ENCODE results near the gene CHST3. TPM values are rescaled to one million over a fixed set of nuclear protein-coding genes. Genes with fewer than 3 reads are reported as not detected.
"Not testable (repeated sequence)": the region's sequence is repeated elsewhere in the genome, so short reads cannot be mapped to it uniquely, and the experiment has no call there.

Gene CHST3
- total RNA-seq, 2 experiments from 2014 or later = not detected

- ChIA-PET POLR2A (no interaction called here), CTCF (interaction anchor here (2.2 to 3.9 kb wide), 2 partner anchors 24 to 128 kb away, joined by 5 to 13 read pairs; no protein-coding TSS in a partner anchor)
- ATAC-seq (no peak), DNase-seq (no peak)
- H3K27me3 Mint-ChIP-seq (ENCODE audit: low read depth) = peaks cover 8% of the 10 kb centered on the region
- no peak overlapping the region for H3K27ac Mint-ChIP-seq
- no peak overlapping the region for H3K4me3 Mint-ChIP-seq
- H3K9me3 Mint-ChIP-seq (ENCODE audit: insufficient read depth) = no peaks in the 10 kb centered on the region
- no peaks in the 10 kb centered on the region for H3K36me3 Mint-ChIP-seq (ENCODE audit: low read depth)
- H3K4me1 Mint-ChIP-seq (ENCODE audit: low read depth) = peaks cover 10% of the 10 kb centered on the region
Measured at GRCh38 chr10:72024596-72024995, 60.4 kb downstream of the CHST3 start.

GRCh38 chr10:72025400-72025799 is 61.2 kb downstream of the CHST3 start:
- H3K27ac Mint-ChIP-seq = no peak overlapping the region
- no peak overlapping the region for H3K4me3 Mint-ChIP-seq
- no peaks in the 10 kb centered on the region for H3K9me3 Mint-ChIP-seq (ENCODE audit: insufficient read depth)
- H3K27me3 Mint-ChIP-seq (ENCODE audit: low read depth) = peaks cover 8% of the 10 kb centered on the region
- DNase-seq = no peak
- peaks cover 10% of the 10 kb centered on the region for H3K4me1 Mint-ChIP-seq (ENCODE audit: low read depth)
- ATAC-seq = no peak
- POLR2A ChIA-PET = no interaction called here
- no peaks in the 10 kb centered on the region for H3K36me3 Mint-ChIP-seq (ENCODE audit: low read depth)
- CTCF ChIA-PET = interaction anchor here (2.2 to 3.9 kb wide), 2 partner anchors 23 to 129 kb away, joined by 5 to 13 read pairs; no protein-coding TSS in a partner anchor

GRCh38 chr10:72025832-72026231 is 61.6 kb downstream of the CHST3 start:
- no peak overlapping the region for H3K4me3 Mint-ChIP-seq
- no peaks in the 10 kb centered on the region for H3K9me3 Mint-ChIP-seq (ENCODE audit: insufficient read depth)
- DNase-seq = no peak
- no peaks in the 10 kb centered on the region for H3K36me3 Mint-ChIP-seq (ENCODE audit: low read depth)
- H3K27ac Mint-ChIP-seq = no peak overlapping the region
- peaks cover 8% of the 10 kb centered on the region for H3K4me1 Mint-ChIP-seq (ENCODE audit: low read depth)
- no peak for ATAC-seq
- POLR2A ChIA-PET = no interaction called here
- peaks cover 8% of the 10 kb centered on the region for H3K27me3 Mint-ChIP-seq (ENCODE audit: low read depth)
- CTCF ChIA-PET = interaction anchor here (2.2 to 3.9 kb wide), 2 partner anchors 23 to 129 kb away, joined by 5 to 13 read pairs; no protein-coding TSS in a partner anchor

GRCh38 chr10:72026278-72027111 is 62.3 kb downstream of the CHST3 start:
- peaks cover 6% of the 10 kb centered on the region for H3K27me3 Mint-ChIP-seq (ENCODE audit: low read depth)
- peaks cover 1% of the 10 kb centered on the region for H3K4me1 Mint-ChIP-seq (ENCODE audit: low read depth)
- POLR2A ChIA-PET = no interaction called here
- CTCF ChIA-PET = interaction anchor here (3.9 kb wide), 1 partner anchor 22 kb away, joined by 13 read pairs; no protein-coding TSS in a partner anchor
- no peaks in the 10 kb centered on the region for H3K9me3 Mint-ChIP-seq (ENCODE audit: insufficient read depth)
- H3K27ac Mint-ChIP-seq = no peak overlapping the region
- DNase-seq (no peak), ATAC-seq (no peak)
- no peak overlapping the region for H3K4me3 Mint-ChIP-seq
- no peaks in the 10 kb centered on the region for H3K36me3 Mint-ChIP-seq (ENCODE audit: low read depth)

GRCh38 chr10:72027498-72027897 is 63.3 kb downstream of the CHST3 start:
- Mint-ChIP-seq H3K4me3 (no peak overlapping the region), H3K27me3 (ENCODE audit: low read depth) (peaks cover 6% of the 10 kb centered on the region), H3K9me3 (ENCODE audit: insufficient read depth) (no peaks in the 10 kb centered on the region), H3K36me3 (ENCODE audit: low read depth) (no peaks in the 10 kb centered on the region), H3K4me1 (ENCODE audit: low read depth) (no peaks in the 10 kb centered on the region), H3K27ac (no peak overlapping the region)
- ChIA-PET POLR2A (no interaction called here), CTCF (interaction anchor here (3.9 kb wide), 1 partner anchor 21 kb away, joined by 13 read pairs; no protein-coding TSS in a partner anchor)
- DNase-seq (no peak), ATAC-seq (no peak)

GRCh38 chr10:72029414-72029813 is 65.2 kb downstream of the CHST3 start:
- Mint-ChIP-seq H3K36me3 (ENCODE audit: low read depth) (no peaks in the 10 kb centered on the region), H3K27ac (no peak overlapping the region), H3K9me3 (ENCODE audit: insufficient read depth) (no peaks in the 10 kb centered on the region), H3K4me1 (ENCODE audit: low read depth) (no peaks in the 10 kb centered on the region), H3K27me3 (ENCODE audit: low read depth) (peaks cover 8% of the 10 kb centered on the region), H3K4me3 (no peak overlapping the region)
- ChIA-PET CTCF (no interaction called here), POLR2A (interaction anchor here (0.6 kb wide), 1 partner anchor 98 kb away, joined by 4 read pairs; no protein-coding TSS in a partner anchor)
- DNase-seq (no peak), ATAC-seq (no peak)

GRCh38 chr10:72030762-72031543 is 66.8 kb downstream of the CHST3 start:
- POLR2A ChIA-PET = no interaction called here
- DNase-seq (no peak), ATAC-seq (no peak)
- Mint-ChIP-seq H3K9me3 (ENCODE audit: insufficient read depth) (no peaks in the 10 kb centered on the region), H3K27me3 (ENCODE audit: low read depth) (peaks cover 9% of the 10 kb centered on the region), H3K27ac (no peak overlapping the region), H3K4me1 (ENCODE audit: low read depth) (no peaks in the 10 kb centered on the region), H3K4me3 (no peak overlapping the region), H3K36me3 (ENCODE audit: low read depth) (no peaks in the 10 kb centered on the region)
- CTCF ChIA-PET = interaction anchor here (2.9 kb wide), 1 partner anchor 17 kb away, joined by 14 read pairs; no protein-coding TSS in a partner anchor

- H3K27ac Mint-ChIP-seq = no peak overlapping the region
- H3K9me3 Mint-ChIP-seq (ENCODE audit: insufficient read depth) = no peaks in the 10 kb centered on the region
- no peak overlapping the region for H3K4me3 Mint-ChIP-seq
- POLR2A ChIA-PET = interaction anchor here (0.6 kb wide), 1 partner anchor 133 kb away, joined by 3 read pairs; no protein-coding TSS in a partner anchor
- no peaks in the 10 kb centered on the region for H3K36me3 Mint-ChIP-seq (ENCODE audit: low read depth)
- ATAC-seq (no peak), DNase-seq (no peak)
- peaks cover 9% of the 10 kb centered on the region for H3K27me3 Mint-ChIP-seq (ENCODE audit: low read depth)
- no peaks in the 10 kb centered on the region for H3K4me1 Mint-ChIP-seq (ENCODE audit: low read depth)
- CTCF ChIA-PET = interaction anchor here (2.9 kb wide), 1 partner anchor 16 kb away, joined by 14 read pairs; no protein-coding TSS in a partner anchor
Measured at GRCh38 chr10:72031706-72032105, 67.5 kb downstream of the CHST3 start.

GRCh38 chr10:72032409-72033162 is 68.4 kb downstream of the CHST3 start:
- H3K9me3 Mint-ChIP-seq (ENCODE audit: insufficient read depth); H3K27ac Mint-ChIP-seq; DNase-seq; H3K4me3 Mint-ChIP-seq; ATAC-seq; H3K27me3 Mint-ChIP-seq (ENCODE audit: low read depth); POLR2A ChIA-PET; H3K36me3 Mint-ChIP-seq (ENCODE audit: low read depth); H3K4me1 Mint-ChIP-seq (ENCODE audit: low read depth): not testable (repeated sequence)
- CTCF ChIA-PET = interaction anchor here (2.9 kb wide), 1 partner anchor 16 kb away, joined by 14 read pairs; no protein-coding TSS in a partner anchor

- no peaks in the 10 kb centered on the region for H3K4me1 Mint-ChIP-seq (ENCODE audit: low read depth)
- ATAC-seq = no peak
- ChIA-PET POLR2A (no interaction called here), CTCF (interaction anchor here (1.0 to 1.2 kb wide), 2 partner anchors 14 to 15 kb away, joined by 4 read pairs; no protein-coding TSS in a partner anchor)
- H3K36me3 Mint-ChIP-seq (ENCODE audit: low read depth) = no peaks in the 10 kb centered on the region
- H3K27me3 Mint-ChIP-seq (ENCODE audit: low read depth) = peaks cover 3% of the 10 kb centered on the region
- no peak for DNase-seq
- H3K9me3 Mint-ChIP-seq (ENCODE audit: insufficient read depth) = no peaks in the 10 kb centered on the region
- no peak overlapping the region for H3K27ac Mint-ChIP-seq
- H3K4me3 Mint-ChIP-seq = no peak overlapping the region
Measured at GRCh38 chr10:72034040-72034499, 69.9 kb downstream of the CHST3 start.

GRCh38 chr10:72034761-72035160 is 70.6 kb downstream of the CHST3 start:
- no peak overlapping the region for H3K4me3 Mint-ChIP-seq
- CTCF ChIA-PET = interaction anchor here (0.7 to 1.2 kb wide), 2 partner anchors 9 to 14 kb away, joined by 3 to 4 read pairs; no protein-coding TSS in a partner anchor
- H3K27ac Mint-ChIP-seq = no peak overlapping the region
- ATAC-seq = no peak
- H3K9me3 Mint-ChIP-seq (ENCODE audit: insufficient read depth) = no peaks in the 10 kb centered on the region
- H3K36me3 Mint-ChIP-seq (ENCODE audit: low read depth) = no peaks in the 10 kb centered on the region
- no peak for DNase-seq
- H3K4me1 Mint-ChIP-seq (ENCODE audit: low read depth) = no peaks in the 10 kb centered on the region
- peaks cover 3% of the 10 kb centered on the region for H3K27me3 Mint-ChIP-seq (ENCODE audit: low read depth)
- POLR2A ChIA-PET = no interaction called here

Measured in activated CD8-positive, alpha-beta T cell treated with anti-CD3 and anti-CD28 coated beads, Interleukin-2, amount 10 ng/mL, durations not matched to agents 7 days and 5 days (primary cell).